Measurements from ENCODE around the gene CHST6. TPM values are rescaled to one million over a fixed set of nuclear protein-coding genes. Genes with fewer than 3 reads are reported as not detected.

Gene CHST6
- total and polyA plus RNA-seq, 2 donors (not counting 1 experiment from before 2014, with no cell fraction given) = 0.02 to 0.17 TPM

GRCh38 chr16:75458439-75458838, 36.8 kb downstream of the CHST6 start:
- no peaks in the 10 kb centered on the region for H3K27me3 ChIP-seq (ENCODE audit: control insufficient read depth, insufficient read depth, low read length)
- H3K4me2 ChIP-seq (ENCODE audit: extremely low read depth, insufficient read depth, low read length) = no peak overlapping the region
- H4K20me1 ChIP-seq (ENCODE audit: control insufficient read depth, extremely low read depth, insufficient read depth, low read length) = no peaks in the 10 kb centered on the region
- TF ChIP-seq CTCF (conservative IDR thresholded peaks at IDR 0.05 in 1 of 2, IDR thresholded peaks at IDR 0.05 in 1 of 2; ENCODE audit: low read depth in 1 of 2, low read length in 2 of 2) = no peak
- TF ChIP-seq EZH2 (IDR thresholded peaks at IDR 0.05; ENCODE audit: low read length, missing control alignments) = no peak
- no peaks in the 10 kb centered on the region for H3K9me3 ChIP-seq (ENCODE audit: control insufficient read depth, insufficient read depth, low read depth, low read length)
- no peak overlapping the region for H2AFZ ChIP-seq (ENCODE audit: low read length)
- no peak overlapping the region for H3K9ac ChIP-seq (ENCODE audit: insufficient read depth, low read length)
- H3K36me3 ChIP-seq (ENCODE audit: control insufficient read depth, insufficient read depth, low read length) = no peaks in the 10 kb centered on the region
- H3K4me1 ChIP-seq (ENCODE audit: control insufficient read depth, extremely low read depth, insufficient read depth, low read length) = no peaks in the 10 kb centered on the region
- H3K79me2 ChIP-seq (ENCODE audit: control insufficient read depth, insufficient read depth, low read length) = peaks cover 49% of the 10 kb centered on the region
- H3K27ac ChIP-seq (ENCODE audit: insufficient read depth, low read length) = no peak overlapping the region
- no peak overlapping the region for H3K4me3 ChIP-seq (replicated peaks in 1 of 4; ENCODE audit: control extremely low read depth in 1 of 4, insufficient read depth in 1 of 4, low read depth in 3 of 4, low read length in 4 of 4)
- DNase-seq (ENCODE audit: low read depth in 2 of 2) = no peak

GRCh38 chr16:75458029-75458428, 37.2 kb downstream of the CHST6 start:
- Histone ChIP-seq H3K4me1 (ENCODE audit: control insufficient read depth, extremely low read depth, insufficient read depth, low read length) (no peaks in the 10 kb centered on the region), H2AFZ (ENCODE audit: low read length) (no peak overlapping the region), H3K27me3 (ENCODE audit: control insufficient read depth, insufficient read depth, low read length) (no peaks in the 10 kb centered on the region), H4K20me1 (ENCODE audit: control insufficient read depth, extremely low read depth, insufficient read depth, low read length) (no peaks in the 10 kb centered on the region), H3K27ac (ENCODE audit: insufficient read depth, low read length) (no peak overlapping the region), H3K9me3 (ENCODE audit: control insufficient read depth, insufficient read depth, low read depth, low read length) (no peaks in the 10 kb centered on the region), H3K36me3 (ENCODE audit: control insufficient read depth, insufficient read depth, low read length) (no peaks in the 10 kb centered on the region), H3K4me2 (ENCODE audit: extremely low read depth, insufficient read depth, low read length) (no peak overlapping the region), H3K4me3 (replicated peaks in 1 of 4; ENCODE audit: control extremely low read depth in 1 of 4, insufficient read depth in 1 of 4, low read depth in 3 of 4, low read length in 4 of 4) (no peak overlapping the region), H3K79me2 (ENCODE audit: control insufficient read depth, insufficient read depth, low read length) (peaks cover 48% of the 10 kb centered on the region), H3K9ac (ENCODE audit: insufficient read depth, low read length) (no peak overlapping the region)
- DNase-seq (ENCODE audit: low read depth in 2 of 2) = no peak
- TF ChIP-seq EZH2 (IDR thresholded peaks at IDR 0.05; ENCODE audit: low read length, missing control alignments) = no peak
- TF ChIP-seq CTCF (conservative IDR thresholded peaks at IDR 0.05 in 1 of 2, IDR thresholded peaks at IDR 0.05 in 1 of 2; ENCODE audit: low read depth in 1 of 2, low read length in 2 of 2) = no peak

- H3K9ac ChIP-seq (ENCODE audit: insufficient read depth, low read length) = no peak overlapping the region
- no peaks in the 10 kb centered on the region for H3K27me3 ChIP-seq (ENCODE audit: control insufficient read depth, insufficient read depth, low read length)
- H3K36me3 ChIP-seq (ENCODE audit: control insufficient read depth, insufficient read depth, low read length) = no peaks in the 10 kb centered on the region
- no peaks in the 10 kb centered on the region for H3K9me3 ChIP-seq (ENCODE audit: control insufficient read depth, insufficient read depth, low read depth, low read length)
- H3K4me1 ChIP-seq (ENCODE audit: control insufficient read depth, extremely low read depth, insufficient read depth, low read length) = no peaks in the 10 kb centered on the region
- DNase-seq (ENCODE audit: low read depth in 2 of 2) = no peak
- H3K4me2 ChIP-seq (ENCODE audit: extremely low read depth, insufficient read depth, low read length) = no peak overlapping the region
- TF ChIP-seq EZH2 (IDR thresholded peaks at IDR 0.05; ENCODE audit: low read length, missing control alignments) (no peak), CTCF (conservative IDR thresholded peaks at IDR 0.05 in 1 of 2, IDR thresholded peaks at IDR 0.05 in 1 of 2; ENCODE audit: low read depth in 1 of 2, low read length in 2 of 2) (no peak)
- H3K27ac ChIP-seq (ENCODE audit: insufficient read depth, low read length) = no peak overlapping the region
- no peak overlapping the region for H2AFZ ChIP-seq (ENCODE audit: low read length)
- H3K4me3 ChIP-seq (replicated peaks in 1 of 4; ENCODE audit: control extremely low read depth in 1 of 4, insufficient read depth in 1 of 4, low read depth in 3 of 4, low read length in 4 of 4) = no peak overlapping the region
- H3K79me2 ChIP-seq (ENCODE audit: control insufficient read depth, insufficient read depth, low read length) = peaks cover 45% of the 10 kb centered on the region
- no peaks in the 10 kb centered on the region for H4K20me1 ChIP-seq (ENCODE audit: control insufficient read depth, extremely low read depth, insufficient read depth, low read length)
Measured at GRCh38 chr16:75457485-75458021, 37.7 kb downstream of the CHST6 start.

All from fibroblast of lung (primary cell).